HG03135 (cell line): ENCODE measurements around the gene NUB1.

Experiments used
- ATAC-seq: cut with Tn5 transposase; IDR thresholded peaks from one replicate; pipeline ENCODE4 v1.9.1; 2021; ENCODE audit warnings: mild to moderate bottlenecking, moderate library complexity; ENCODE audit not compliant: unreplicated experiment

The NUB1 gene

DNA sequence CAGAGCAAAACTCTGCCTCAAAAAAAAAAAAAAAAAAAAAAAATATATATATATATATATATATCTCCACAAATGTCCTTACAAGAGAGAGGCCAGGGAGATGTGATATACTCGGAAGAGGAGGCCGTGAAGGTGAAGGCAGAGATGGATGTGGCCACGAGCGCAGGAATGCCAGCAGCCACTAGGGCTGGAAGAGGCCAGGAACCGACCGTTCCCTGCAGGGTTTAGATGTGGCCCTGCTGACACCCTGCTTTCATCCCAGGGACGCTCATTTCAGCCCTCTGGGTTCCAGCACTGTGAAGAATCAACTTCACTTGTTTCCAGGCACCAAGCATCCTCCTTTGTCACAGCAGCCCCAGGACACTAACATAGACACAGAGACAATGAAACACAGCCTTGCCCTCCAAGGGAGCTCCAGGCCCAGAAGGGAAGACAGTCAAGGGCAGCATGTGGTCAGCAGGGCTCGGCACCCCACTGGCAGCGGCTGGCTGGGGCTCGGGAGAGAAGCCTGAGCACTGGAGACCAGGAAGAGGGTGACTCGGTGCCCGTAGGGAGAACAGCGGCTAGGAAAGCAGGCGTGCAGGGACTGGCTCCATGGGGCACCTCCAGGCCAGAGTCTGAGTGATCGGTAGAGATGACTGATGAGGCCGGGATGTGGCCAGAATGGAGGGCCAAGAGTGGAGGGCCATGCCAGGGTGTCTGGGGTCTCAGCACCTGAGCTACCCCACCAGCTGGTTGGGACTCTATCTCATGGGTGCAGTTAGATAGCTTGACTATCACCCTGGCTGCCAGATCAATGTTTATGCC is 60.6 kb downstream of the NUB1 start:
- no peak for ATAC-seq

DNA sequence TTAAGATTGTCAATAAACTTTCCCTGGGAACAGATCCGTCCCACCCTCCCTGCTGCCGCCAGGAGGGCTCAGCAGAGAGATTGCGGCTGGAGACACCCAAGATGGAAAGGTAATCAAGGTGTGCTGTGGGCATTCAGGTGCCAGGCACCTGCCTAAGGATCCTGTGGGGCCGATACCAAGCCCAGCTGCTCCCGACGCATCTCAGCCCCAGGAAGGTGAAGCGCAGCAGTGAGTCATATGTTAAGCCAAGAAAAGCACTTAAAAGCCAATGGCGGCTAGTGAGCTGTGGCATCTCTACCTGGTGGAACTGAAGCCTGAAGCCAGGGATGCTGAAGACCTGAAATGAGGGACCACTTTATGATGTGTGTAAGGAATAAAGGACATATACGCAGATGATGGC is 62.2 kb downstream of the NUB1 start:
- no peak for ATAC-seq

DNA sequence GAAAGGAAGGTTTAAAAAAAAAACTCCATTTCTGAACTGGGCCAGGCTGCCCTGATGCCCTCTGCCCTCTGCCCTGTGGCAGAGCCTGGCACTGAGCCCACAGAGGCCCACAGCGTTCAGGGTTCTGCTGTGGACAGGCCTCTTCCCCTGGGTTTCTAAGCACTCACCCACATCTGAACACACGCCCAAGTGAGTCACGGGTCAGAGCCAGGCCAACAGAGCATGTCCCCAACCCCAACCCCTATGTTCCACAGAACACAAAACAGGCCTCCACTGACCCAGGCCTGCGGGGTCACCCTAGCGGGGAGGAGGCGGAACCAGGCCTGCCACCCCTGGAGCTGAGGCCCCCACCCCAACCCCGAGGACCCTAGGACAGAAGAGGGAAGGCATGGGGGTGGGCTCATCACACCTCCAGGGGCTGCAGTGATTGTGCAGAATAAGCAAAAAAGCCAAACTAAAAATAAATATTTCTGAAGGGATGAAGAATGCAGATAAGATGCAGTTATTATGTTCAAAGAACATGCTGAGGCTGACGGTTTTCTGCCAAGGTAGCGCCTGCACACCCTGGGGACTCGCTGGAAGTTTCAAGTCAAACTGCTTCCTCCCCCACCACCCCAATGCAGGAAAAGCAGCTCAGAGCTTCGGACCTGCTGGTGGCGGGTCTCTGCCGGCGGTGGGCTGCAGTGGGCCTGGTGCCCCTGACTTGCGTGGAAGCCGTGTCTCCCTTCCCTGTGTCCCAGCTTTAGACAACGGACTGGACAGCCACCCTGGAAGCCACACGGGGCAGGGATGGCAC is 62.8 kb downstream of the NUB1 start:
- ATAC-seq: no peak

DNA sequence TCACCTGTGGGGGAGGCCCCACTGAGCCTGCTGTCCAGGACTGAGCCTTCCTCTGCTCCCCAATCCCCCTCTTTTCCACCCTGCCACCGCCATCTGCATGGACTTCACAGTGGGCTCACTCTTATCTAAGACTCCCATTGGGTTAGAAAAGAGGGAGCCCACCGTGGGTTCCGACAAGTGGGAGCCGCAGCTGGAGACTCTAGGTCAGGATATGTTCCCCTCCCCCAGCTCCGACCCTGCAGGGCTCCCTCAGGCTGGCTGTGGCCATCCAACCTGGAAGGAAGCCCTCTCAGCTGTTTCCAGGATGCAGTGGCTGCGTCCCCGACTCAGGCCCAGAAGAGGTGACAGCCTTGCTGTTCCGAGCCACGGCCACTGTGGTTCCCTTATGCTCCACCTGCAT is 63.4 kb downstream of the NUB1 start:
- ATAC-seq: no peak

DNA sequence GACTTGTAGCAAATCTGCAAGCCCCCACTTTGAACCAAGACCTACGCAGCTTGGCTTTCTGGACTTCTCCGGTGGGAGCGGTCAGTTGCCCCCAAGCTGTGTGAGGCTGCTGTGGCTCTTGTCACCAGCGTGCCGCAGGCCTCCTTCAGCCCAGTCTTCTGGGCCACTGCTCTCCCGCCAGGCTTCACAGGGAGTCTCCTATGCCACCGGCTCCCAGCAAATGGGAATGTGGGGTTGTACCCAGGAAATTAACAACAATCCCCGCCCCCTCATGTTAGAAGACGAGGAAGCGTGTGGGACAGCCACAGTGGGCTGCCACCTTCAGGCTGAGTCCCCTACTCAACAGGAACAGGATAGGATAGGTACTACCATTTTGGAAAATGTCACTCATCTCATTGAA is 64.0 kb downstream of the NUB1 start:
- ATAC-seq: no peak

DNA sequence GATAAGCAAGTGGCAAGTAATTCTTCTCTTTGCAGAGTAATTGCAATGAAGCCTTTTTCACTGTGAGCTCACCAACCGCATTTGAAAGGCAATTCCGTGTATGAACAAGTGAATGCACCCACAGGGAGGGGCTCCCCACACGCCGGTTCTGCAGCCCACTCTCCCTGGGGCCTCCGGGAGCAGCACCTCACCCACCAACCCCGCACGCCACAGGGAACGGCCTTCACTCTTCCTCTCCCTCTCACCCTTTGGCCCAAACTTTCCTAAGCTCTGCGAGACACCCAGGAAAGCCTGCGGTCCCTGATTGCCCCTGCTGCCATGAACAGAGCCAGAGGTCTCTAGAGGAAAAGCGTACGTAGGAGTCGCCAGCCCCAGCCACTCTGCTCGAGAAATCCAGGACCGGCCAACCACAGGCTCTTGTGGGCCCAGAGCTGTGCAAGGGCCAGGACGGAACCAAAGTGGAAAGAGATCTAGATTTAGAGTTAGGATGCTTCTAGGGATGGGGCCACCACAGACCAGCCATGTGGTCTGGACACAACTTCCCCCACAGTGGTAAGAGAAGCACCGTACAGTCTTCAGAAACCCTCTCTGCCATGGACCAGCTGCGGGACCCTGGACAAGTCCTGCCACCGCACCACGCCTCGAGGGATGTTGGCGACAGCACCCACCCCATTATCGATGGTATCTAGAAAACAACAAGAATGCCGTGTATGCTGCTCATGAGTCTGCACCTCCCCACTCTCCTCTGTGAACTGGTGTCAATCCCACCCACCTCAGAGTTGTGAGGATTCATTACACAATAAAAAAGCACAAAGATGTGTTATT is 64.7 kb downstream of the NUB1 start:
- ATAC-seq: no peak

DNA sequence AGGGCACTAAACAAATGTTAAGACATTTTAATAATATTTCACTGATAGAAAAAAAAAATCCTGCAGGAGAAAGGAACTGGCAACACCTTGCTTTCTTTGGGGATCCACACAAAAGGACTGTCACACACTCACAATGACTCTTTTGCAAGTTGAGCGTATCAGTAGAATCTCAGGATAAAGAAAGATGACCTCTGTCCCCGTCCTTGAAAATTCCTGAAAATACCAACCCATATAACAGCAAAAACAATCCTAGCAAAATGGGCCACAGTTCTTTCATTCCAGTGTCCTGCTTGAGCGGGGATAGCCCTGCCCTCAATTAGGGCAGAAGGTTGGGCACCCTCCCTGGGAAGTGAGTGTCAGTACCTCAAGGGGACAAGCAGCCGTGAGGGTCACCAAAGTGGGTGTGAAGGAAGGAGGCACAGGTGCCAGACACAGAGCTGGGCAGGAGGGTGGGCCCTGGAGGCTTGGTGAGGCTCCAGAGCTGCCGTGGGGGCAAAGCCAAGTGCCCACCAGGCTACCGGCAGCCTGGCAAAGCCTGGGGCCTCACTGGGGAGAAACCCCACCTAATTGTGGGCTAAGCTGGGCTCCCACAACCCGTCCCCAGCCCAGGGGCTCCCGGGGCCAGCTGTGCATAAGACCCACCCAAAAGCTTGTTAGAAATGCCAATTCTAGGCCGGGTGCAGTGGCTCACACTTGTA is 65.4 kb downstream of the NUB1 start:
- no peak for ATAC-seq

DNA sequence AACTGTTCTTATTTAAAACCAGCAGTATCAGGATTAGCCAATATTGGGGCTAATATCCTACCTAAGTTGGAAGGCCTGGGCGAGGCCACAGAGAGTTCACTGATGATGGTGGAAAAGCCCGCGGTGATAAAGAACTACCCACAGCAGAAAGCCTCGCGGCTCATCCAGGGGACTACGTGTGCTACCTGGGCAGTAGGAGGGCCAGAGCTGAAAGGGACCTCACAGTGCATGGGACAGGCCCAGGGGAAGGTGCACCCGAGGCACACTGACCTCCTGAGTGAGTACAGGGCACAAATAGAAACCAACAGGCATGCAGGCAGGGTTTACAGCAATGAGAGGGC is 66.9 kb downstream of the NUB1 start:
- ATAC-seq: no peak

DNA sequence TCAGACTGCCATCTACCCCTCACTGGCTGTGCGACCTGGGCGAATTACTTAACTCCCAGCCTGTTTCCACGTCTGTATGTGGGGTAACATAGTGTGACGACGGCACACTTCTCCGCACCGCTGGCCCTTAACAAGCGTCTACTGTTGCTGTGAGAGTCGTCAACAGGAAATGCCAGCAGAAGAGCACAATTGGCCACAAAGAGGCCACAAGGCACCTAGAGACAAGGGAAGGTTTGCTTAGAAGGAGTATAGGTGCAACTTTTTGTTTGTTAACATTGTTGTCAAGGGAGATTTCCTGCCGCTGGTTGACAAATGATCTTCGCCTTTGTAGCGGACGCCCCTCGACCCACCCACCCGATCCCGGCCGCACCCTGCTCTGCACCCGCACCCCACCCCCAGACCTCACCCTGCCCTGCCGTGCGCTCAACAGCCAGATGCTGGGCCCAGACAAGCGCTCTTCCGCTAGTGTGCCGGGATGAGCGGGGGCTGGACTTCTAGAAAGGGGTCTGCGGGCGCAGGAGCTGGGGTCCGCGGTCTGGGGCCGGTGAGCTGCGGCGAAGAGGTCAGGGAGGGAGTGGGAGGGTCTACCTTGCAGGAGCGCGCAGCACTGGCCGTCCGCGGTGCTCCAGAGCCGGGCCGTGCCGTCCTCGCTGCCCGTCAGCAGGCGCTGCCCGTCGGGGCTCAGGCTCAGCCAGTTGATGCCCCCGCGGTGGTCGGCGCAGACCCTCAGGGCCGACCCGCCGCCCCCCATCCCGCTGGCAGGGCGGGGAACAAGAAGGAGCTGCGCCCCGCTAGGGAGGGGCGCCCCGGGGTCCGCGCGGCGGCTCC is 67.4 kb downstream of the NUB1 start:
- no peak for ATAC-seq

DNA sequence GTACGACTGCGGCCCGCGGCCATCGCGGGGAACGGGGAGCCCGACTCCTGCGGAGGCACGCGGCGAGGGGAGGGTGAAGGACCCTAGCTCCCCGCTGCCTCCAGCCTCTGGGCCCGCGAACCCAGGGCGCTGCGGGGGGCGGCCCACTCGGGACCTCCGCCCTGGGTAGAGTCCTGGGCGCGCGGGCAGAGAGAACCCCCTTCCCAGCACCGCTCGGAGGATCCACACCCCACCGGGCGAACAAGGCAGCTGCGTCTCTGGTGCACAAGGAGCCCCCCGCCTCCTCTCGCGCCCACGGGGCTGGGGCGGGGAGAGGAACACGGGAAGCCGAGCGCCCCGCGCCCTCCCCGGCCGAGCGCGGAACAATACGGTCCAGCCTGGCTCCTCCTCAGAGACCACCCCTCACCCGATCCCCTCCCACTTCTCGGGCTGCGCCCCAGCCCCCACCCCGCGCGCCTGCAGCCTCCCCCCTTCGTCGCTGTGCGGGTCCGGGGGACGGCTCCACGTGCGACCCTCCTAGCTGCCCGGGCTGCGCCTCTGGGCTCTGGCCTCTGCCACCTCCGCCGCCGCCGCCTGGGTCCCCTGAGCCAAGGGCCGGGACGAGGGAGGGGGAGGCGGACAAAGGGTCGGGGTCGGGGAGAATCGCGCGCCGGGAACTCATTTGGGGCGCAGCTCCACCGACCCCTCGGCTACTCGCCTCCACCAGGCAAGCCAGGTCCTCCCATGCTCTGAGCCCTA is 68.2 kb downstream of the NUB1 start, which contains the start of gene WDR86:
Gene WDR86, minus strand, starts transcription at position 372 of the 738 bp plus-strand sequence. CDS start 449 bp downstream, outside the sequence.
- no peak for ATAC-seq

DNA sequence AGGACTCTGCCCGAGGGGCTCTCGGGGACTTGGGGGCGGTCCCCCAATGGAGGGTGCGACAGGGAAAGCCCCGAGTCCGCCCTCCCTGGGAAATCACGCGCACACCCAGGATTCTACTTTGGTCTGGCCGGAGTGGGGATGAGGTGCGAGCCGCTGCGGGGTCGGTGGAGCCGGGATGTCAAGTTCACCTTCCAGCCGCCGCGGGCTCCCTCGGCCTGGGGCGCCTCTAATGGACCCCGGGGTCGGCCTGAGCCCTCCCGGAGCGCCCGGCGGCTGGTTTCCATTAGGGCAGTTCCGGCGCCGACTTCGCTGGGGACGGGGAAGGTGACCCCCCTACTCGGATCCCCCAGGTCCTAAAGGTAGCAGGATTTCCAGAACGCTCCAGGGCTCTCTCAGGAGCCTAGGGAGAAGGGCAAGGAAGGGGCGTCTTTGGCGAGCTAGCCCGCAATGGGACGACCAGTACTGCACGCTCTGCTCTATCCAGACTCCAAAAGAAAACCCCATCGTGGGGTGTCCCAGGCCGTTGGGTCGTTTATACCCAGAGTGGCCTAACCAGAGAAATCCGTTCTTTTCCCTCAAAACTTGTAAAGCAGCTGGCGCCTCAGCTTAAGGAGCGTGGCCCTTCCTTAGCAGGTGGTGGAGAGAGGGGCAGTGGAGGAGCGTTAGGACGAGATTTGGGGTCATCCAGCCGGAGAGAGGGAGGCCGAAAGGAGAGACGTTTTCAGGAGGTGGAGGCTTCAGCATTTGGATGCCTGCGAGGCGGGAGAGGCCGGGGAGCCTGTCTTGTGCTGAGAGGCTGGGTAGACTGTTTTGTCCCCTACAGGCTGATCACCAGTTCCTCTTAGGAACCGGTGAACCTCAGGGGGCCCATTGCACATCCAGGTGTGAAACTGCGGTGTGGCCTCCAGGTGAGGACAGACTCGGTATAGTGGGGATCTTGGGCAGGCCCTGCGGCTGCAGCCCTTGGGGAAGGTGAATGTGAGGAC is 69.1 kb downstream of the NUB1 start:
- ATAC-seq: no peak

DNA sequence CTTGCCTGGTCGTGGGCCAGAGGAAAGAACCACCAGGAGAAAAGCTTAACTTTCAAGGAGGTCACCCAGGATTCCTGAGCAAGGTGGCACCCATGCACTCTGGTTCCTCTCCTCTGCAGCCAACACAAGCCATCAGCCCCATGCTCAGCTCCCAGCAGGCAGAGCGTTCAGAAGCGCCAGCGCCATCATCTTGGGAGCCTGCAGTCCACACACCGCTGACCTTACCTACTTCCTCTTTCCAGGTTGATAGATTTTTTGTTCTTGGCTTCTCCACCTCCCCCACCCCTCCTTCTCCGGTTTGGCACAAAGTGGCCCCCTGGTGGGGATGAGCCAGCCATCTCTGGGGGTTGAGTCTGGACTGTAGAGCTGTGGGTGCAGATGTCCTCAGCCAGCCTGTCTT is 69.9 kb downstream of the NUB1 start:
- ATAC-seq: no peak

DNA sequence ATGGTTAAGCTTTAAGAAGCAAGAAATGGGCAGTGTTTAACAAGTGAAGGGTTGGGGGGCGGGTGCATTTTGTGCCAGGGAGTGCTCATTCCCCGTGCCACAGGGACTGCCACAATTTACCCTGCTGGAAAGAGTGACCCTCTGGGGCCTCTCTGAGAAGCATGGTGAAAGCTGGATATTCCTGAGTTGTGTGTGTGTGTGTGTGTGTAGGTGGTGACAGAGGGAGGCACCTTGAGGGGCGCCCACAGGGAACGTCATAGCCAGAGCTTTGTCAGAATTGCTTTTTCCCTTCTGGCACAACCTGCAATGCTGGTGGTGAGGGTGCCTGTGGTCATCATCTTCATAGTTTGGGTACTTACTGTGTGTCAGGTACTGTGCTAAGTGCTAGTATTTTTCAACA is 70.7 kb downstream of the NUB1 start:
- ATAC-seq: no peak

DNA sequence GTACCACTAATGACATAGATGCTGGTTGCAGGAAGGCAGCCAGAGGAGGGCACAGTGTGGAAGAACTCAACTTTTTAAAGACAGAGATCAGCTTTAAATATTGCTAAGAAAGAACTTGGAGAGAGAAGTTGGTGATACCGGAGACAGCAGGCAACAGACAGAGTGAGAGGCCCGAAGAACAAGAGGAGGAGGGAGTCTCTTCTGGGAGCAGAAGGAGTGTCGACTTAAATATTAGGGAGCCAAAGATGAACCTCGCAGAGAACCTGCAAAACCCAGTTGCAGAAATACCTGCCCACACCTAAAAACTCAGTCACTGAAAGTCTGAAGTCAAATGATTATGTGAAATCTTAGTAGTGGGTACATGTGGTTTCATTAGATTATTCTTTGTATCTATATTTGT is 71.6 kb downstream of the NUB1 start:
- ATAC-seq: no peak

DNA sequence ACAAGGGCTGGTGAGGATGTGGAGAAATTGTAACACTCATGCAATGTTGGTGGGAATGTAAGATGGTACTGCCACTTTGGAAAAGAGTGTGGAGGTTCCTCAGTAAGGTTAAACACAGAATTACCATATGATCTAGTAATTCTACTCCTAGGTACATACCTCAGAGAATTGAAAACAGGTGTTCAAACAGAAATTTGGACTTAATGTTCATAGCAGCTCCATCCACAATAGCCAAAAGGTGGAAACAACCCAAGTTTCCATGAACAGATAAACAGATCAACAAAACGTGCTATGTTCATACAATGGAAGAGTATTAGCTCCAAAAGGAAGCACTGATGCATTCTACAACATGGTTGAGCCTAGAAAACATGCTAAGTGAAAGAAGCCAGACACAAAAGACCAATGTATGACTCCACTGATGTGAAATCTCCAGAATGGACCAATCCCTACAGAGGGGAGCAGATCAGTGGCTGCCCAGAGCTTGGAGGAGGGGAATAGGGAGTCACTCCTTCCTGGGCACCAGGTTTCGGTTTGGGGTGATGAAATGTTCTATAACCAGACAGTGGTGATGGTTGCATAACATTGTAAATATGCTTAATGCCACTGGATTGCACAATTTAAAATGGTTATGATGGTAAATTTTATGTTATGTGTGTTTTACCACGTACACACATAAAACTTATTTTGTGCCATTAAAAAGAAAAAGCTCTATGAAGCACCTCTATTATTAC is 73.9 kb downstream of the NUB1 start:
- ATAC-seq: no peak

DNA sequence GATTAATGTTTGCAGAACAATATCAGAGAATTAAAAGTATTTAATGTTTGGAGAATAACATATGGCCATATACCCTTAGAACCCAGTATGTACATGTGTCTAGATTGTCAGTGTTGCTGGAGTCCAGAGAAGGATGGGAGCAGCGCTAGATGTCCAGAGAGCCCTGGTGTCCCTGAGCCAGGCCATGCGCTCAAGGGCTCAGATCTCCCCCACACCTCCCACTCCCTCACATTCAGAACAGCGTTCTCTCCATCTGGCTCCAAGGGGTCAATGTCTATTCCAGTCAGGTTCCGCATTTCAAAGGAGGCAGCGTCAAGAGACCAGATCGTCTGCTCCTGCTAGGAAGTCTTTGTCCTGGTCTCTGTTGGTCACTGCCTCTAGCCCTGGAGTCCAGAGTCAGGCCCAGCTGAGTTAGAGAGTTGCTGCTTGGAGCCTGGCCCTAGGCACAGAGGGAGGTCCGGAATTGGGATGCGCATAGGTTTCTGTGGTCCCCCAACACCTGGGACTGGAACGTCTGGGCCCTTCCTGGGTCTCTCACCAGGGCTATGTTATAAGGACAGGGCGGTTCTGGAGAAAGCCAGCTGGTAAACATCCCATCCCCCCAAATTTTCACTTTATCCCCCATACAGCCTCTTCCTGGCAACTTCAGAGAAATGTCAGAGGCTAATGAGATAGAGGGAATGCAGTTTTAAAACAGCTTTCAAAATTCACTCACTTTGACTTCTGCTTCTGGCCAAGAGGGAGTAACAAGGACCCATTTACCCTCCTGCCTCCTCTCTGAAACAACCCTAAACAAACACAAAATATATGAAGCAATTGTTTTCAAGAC is 74.7 kb downstream of the NUB1 start:
- no peak for ATAC-seq

DNA sequence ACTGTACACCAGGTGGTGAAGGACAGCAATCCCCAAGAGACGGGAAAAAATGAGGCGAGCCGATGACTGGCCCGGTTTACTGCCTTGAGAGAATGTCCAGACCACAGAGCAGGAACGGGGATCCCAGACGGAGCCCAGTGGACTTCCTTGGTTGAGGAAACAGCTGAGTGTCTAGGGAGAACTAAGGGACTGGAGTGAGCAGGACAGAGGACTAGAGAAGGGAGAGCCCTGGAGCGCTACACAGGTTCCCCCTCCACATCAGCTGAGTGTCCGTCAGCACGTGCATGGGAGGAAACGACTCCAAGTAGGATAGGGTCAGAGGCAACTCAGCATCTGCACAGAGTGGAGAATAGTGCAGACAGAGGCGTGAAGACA is 75.3 kb downstream of the NUB1 start:
- no peak for ATAC-seq
